A549 (cell line): ENCODE measurements around the gene PRRC1. TPM values are rescaled to one million over a fixed set of nuclear protein-coding genes. Genes with fewer than 3 reads are reported as not detected.
"Not testable (repeated sequence)": the region's sequence is repeated elsewhere in the genome, so short reads cannot be mapped to it uniquely, and the experiment has no call there.

Source experiments
- ATAC-seq, 2 experiments: fragments of 200-7000 bp in 1 of 2; fragments of >200 bp in 1 of 2; cut with Nextera tagmentation in 1 of 2; cut with Tn5 transposase in 1 of 2; 3 replicates each; pipeline versions ENCODE4 v1.8.0 to v1.9.1; 2018 to 2020; ENCODE audit warnings: mild to moderate bottlenecking in 1 of 2, moderate library complexity in 1 of 2
- CTCF ChIA-PET: fragments of 300-600 bp; sonication (Branson Sonifier 250); formaldehyde crosslinking; extraction: SDS; loops from one replicate; lab custom pipeline; 2021; ENCODE audit warnings: antibody characterized with exemption, inconsistent platforms; lab: Yijun Ruan, JAX
- POLR2A ChIA-PET: fragments of 350-600 bp; formaldehyde crosslinking; extraction: SDS; loops from one replicate; lab custom pipeline; 2021; ENCODE audit warnings: antibody characterized with exemption, inconsistent platforms; lab: Yijun Ruan, JAX
- DNase-seq, 2 experiments: peaks; one replicate each; pipeline versions ENCODE4 v3.0.0 to v3.0.0-alpha.2; 2011 to 2016; ENCODE audit warnings: low read depth in 1 of 2, low spot score in 1 of 2
- FAIRE-seq: peaks from 2 replicates; lab custom pipeline; 2011; peaks lifted over from hg19 to GRCh38; lab: Jason Lieb, UNC
- H3K27ac ChIP-seq, 2 experiments: fragments of >200 bp; sonication (Bioruptor Twin); formaldehyde crosslinking; 3 replicates each; pipeline ENCODE4 v1.5.1; 2016 to 2017
- H3K4me1 ChIP-seq: fragments of >200 bp; sonication (Bioruptor Twin); formaldehyde crosslinking; 3 replicates; pipeline ENCODE4 v1.6.1; 2016
- H3K4me2 ChIP-seq: fragments of >200 bp; sonication (Bioruptor Twin); formaldehyde crosslinking; 3 replicates; pipeline ENCODE4 v1.6.1; 2016
- H3K4me3 ChIP-seq: fragments of >200 bp; sonication (Bioruptor Twin); formaldehyde crosslinking; 3 replicates; pipeline ENCODE4 v1.5.1; 2016
- H3K9me3 ChIP-seq: fragments of >200 bp; sonication (Bioruptor Twin); formaldehyde crosslinking; 3 replicates; pipeline ENCODE4 v1.6.1; 2016
- ATOH8 ChIP-seq: fragments of 250-450 bp; sonication (Bioruptor Pico); IDR thresholded peaks from 2 replicates; pipeline ENCODE4 v1.5.0; 2020; ENCODE audit warnings: low read depth, mild to moderate bottlenecking, moderate library complexity
- CEBPB ChIP-seq, 2 experiments: fragments of >200 bp in 1 of 2; sonication (Bioruptor Twin) in 1 of 2; formaldehyde crosslinking in 1 of 2; IDR thresholded peaks; 2 replicates each; pipeline ENCODE4 v1.6.1; 2012 to 2016
- CHD2 ChIP-seq: fragments of 150-350 bp; IDR thresholded peaks from 2 replicates; pipeline ENCODE4 v1.6.1; 2014; ENCODE audit warnings: low read length; ENCODE audit not compliant: partially characterized antibody
- CTCF ChIP-seq: fragments of >200 bp; sonication (Bioruptor Twin); formaldehyde crosslinking; IDR thresholded peaks from 3 replicates; pipeline ENCODE4 v1.5.1; 2016
- HDAC2 ChIP-seq: fragments of 200-600 bp; sonication (generic); IDR thresholded peaks from 2 replicates; pipeline ENCODE4 v1.6.1; 2016
- HOXA7 ChIP-seq: fragments of 250-450 bp; sonication (Bioruptor Pico); IDR thresholded peaks from 2 replicates; pipeline ENCODE4 v1.5.0; 2020; ENCODE audit warnings: mild to moderate bottlenecking, moderate library complexity
- MYC ChIP-seq: IDR thresholded peaks from 2 replicates; pipeline ENCODE4 v1.6.1; 2012; ENCODE audit warnings: mild to moderate bottlenecking, inconsistent platforms, low read length, improper control_type of control experiment, borderline replicate concordance
- REST ChIP-seq: fragments of 200-600 bp; sonication (generic); IDR thresholded peaks from 2 replicates; pipeline ENCODE4 v1.6.1; 2016; ENCODE audit warnings: antibody characterized with exemption, mild to moderate bottlenecking, moderate library complexity
- WGBS: methylation state at CpG from one replicate; pipeline ENCODE4 v1.1.6; 2017; ENCODE audit errors: missing lambda C conversion rate; 5-methylcytosine and 5-hydroxymethylcytosine counted together
- polyA plus RNA-seq, 4 experiments: library from polyadenylated mRNA; depleted of rRNA in 3 of 4; stranded (reverse); fragments of >200 nt; fragmentation: RNase III in 1 of 4; extraction: RNeasy Plus Mini Kit Qiagen cat#74134 plus additional on column Dnase treatment in 1 of 4; gene quantifications; 2 replicates in 3 of 4; 3 replicates in 1 of 4; pipeline ENCODE4 v1.2.3, GENCODE V29; 2011 to 2017

The PRRC1 gene
- polyA plus RNA-seq, 2 of the 4 experiments (the other 2 are of a cell fraction): 40.7 to 82.2 TPM

- TF ChIP-seq CTCF (no peak), ATOH8 (CRISPR knock-in tag) (no peak), HDAC2 (no peak), MYC (no peak), HOXA7 (no peak)
- no peak for FAIRE-seq
- H3K4me3 ChIP-seq: no peak overlapping the region
- no peak overlapping the region for H3K27ac ChIP-seq
- no peak overlapping the region for H3K4me2 ChIP-seq
- no peaks in the 10 kb centered on the region for H3K4me1 ChIP-seq
- ATAC-seq: no peak
- ChIA-PET CTCF (interaction anchor here (1.2 to 1.5 kb wide), 2 partner anchors 634 kb away, joined by 4 to 6 read pairs; no protein-coding TSS in a partner anchor), POLR2A (no interaction called here)
- 56% methylated on average over 7 of the region's 7 CpGs for WGBS
- no peak for DNase-seq
- H3K9me3 ChIP-seq: no peaks in the 10 kb centered on the region
These were observed 49.8 kb downstream of the PRRC1 start for GRCh38 chr5:127567026-127567768.

GRCh38 chr5:127568166-127568565, 50.7 kb downstream of the PRRC1 start:
- no peak overlapping the region for H3K4me2 ChIP-seq
- no peak for DNase-seq
- TF ChIP-seq REST (no peak), CEBPB (IDR thresholded peaks at IDR 0.05) (no peak), CHD2 (no peak)
- TF ChIP-seq, all 56 proteins: peak for 0
- ATAC-seq: no peak
- CTCF ChIA-PET: interaction anchor here (0.6 to 1.5 kb wide), 2 partner anchors 633 to 1277 kb away, joined by 4 read pairs; no protein-coding TSS in a partner anchor
- POLR2A ChIA-PET: no interaction called here
- WGBS: 26% methylated on average over 3 of the region's 3 CpGs
- no peak for FAIRE-seq
- Histone ChIP-seq H3K9me3 (no peaks in the 10 kb centered on the region; the same call in 2 of the 3 replicates), H3K4me1 (no peaks in the 10 kb centered on the region), H3K4me3 (no peak overlapping the region), H3K27ac (no peak overlapping the region)

GRCh38 chr5:127569471-127569870, 52.0 kb downstream of the PRRC1 start:
- FAIRE-seq, H3K27ac ChIP-seq, H3K4me3 ChIP-seq, H3K4me1 ChIP-seq, H3K9me3 ChIP-seq, ATAC-seq, POLR2A ChIA-PET, H3K4me2 ChIP-seq, DNase-seq: not testable (repeated sequence)
- CTCF ChIA-PET: interaction anchor here (2.2 kb wide), 1 partner anchor 632 kb away, joined by 8 read pairs; no protein-coding TSS in a partner anchor
- 94% methylated on average over 22 of the region's 40 CpGs for WGBS
